Immature natural killer cell (primary cell): ENCODE measurements around the gene DNAJB6. TPM values are rescaled to one million over a fixed set of nuclear protein-coding genes. Genes with fewer than 3 reads are reported as not detected.

Experiments
- DNase-seq, 3 donors: peaks; one replicate each; pipeline ENCODE4 v3.0.0; 2022; ENCODE audit warnings: mixed read lengths in 1 of 3
- H3K27ac Mint-ChIP-seq, 6 donors: one replicate each; pipeline ENCODE4 v1.8.0; 2020; ENCODE audit warnings: mixed read lengths in 6 of 6, mild to moderate bottlenecking in 5 of 6, inconsistent platforms in 4 of 6, moderate library complexity in 3 of 6
- H3K27me3 Mint-ChIP-seq, 3 donors: one replicate each; pipeline ENCODE4 v1.8.0; 2020 to 2021; ENCODE audit warnings: low read depth in 3 of 3, mild to moderate bottlenecking in 3 of 3, mixed read lengths in 3 of 3, moderate library complexity in 3 of 3, inconsistent platforms in 1 of 3
- H3K36me3 Mint-ChIP-seq, 3 donors: one replicate each; pipeline ENCODE4 v1.8.0; 2020; ENCODE audit warnings: mixed read lengths in 3 of 3, inconsistent platforms in 2 of 3, mild to moderate bottlenecking in 2 of 3
- H3K4me1 Mint-ChIP-seq, 2 donors: one replicate each; pipeline ENCODE4 v1.8.0; 2020; ENCODE audit warnings: inconsistent platforms in 2 of 2, mild to moderate bottlenecking in 2 of 2, mixed read lengths in 2 of 2, moderate library complexity in 1 of 2
- H3K4me3 Mint-ChIP-seq, 5 donors: one replicate each; pipeline ENCODE4 v1.8.0; 2020; ENCODE audit warnings: mild to moderate bottlenecking in 5 of 5, mixed read lengths in 5 of 5, inconsistent platforms in 3 of 5, moderate library complexity in 3 of 5
- H3K9me3 Mint-ChIP-seq, 6 donors: one replicate each; pipeline ENCODE4 v1.8.0; 2020; ENCODE audit warnings: mild to moderate bottlenecking in 6 of 6, mixed read lengths in 6 of 6, inconsistent platforms in 4 of 6, moderate library complexity in 3 of 6
- polyA plus RNA-seq, 3 donors: library from polyadenylated mRNA; unstranded; fragments of 300-500 nt; fragmentation: Illumina TruSeq; gene quantifications; one replicate each; pipeline ENCODE4 v1.2.3, GENCODE V29; 2021

DNAJB6 gene
- polyA plus RNA-seq, 3 donors from 2014 or later, result 184 to 205 (median 185) TPM

GRCh38 chr7:157383868-157384267, 47.1 kb downstream of the DNAJB6 start:
- H3K36me3 Mint-ChIP-seq, result peaks cover 3 to 23% (median 12%) of the 10 kb centered on the region in 3 donors
- peaks cover 13 to 20% (median 16%) of the 10 kb centered on the region in 3 donors for H3K27me3 Mint-ChIP-seq
- no peak overlapping the region for H3K27ac Mint-ChIP-seq

GRCh38 chr7:157384301-157384700, 47.5 kb downstream of the DNAJB6 start:
- Mint-ChIP-seq H3K27ac (peak overlapping the region in 2 of 6 donors; percentile 14 to 32), H3K4me1 (peaks cover 48 to 76% of the 10 kb centered on the region in 2 donors), H3K4me3 (no peak overlapping the region), H3K36me3 (peaks cover 3 to 23% (median 12%) of the 10 kb centered on the region in 3 donors), H3K27me3 (peaks cover 13 to 20% (median 14%) of the 10 kb centered on the region in 3 donors), H3K9me3 (no peaks in the 10 kb centered on the region)
- DNase-seq, result no peak

More at GRCh38 chr7:157383868-157384267, 47.1 kb downstream of the DNAJB6 start:
- Mint-ChIP-seq H3K9me3 (no peaks in the 10 kb centered on the region), H3K4me1 (peaks cover 48 to 76% of the 10 kb centered on the region in 2 donors), H3K4me3 (no peak overlapping the region)
- no peak for DNase-seq

DNA sequence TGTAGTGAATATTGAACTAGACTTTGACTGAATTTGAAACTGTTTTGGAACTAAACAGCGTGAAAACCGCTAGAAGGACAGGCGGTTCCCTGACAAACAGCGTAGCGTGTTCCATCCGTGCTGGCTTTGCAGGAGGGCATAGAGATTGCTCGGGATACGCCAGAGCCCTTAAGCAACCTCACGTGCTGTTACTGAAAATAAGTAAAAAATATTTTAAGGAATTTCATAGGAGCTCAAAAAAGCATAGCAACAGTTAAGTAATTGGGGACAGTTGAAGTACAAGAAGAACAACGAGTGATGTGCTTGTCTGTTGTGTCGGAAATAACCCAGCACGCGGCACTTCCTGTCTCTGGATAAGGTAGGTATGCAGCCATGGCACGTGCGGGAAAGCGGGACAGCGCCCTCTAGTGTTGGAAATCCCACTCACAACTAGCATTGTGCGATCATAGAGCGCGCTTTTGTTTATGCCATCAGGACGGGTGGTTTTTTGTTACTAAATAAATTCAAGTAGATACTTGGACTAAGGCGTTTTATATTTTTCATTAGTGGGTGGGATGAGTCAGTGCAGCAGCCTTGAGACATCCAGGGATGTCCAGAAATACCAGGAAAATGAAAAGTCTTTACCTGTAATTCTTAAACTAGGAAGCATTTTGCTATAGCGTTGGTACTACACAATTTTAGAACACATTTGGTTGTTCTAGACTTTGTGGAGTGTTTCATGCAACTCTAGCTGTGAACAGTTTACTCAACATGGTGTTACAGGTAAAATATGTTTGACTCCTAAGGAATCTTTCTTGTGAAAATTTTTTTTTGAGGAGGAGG, 50.4 kb downstream of the DNAJB6 start:
- H3K27ac Mint-ChIP-seq, result peak overlapping the region; percentile 63 to 93 (median 86)
- DNase-seq, result peak; percentile 75 to 78 (median 77)
- peaks cover 55 to 77% of the 10 kb centered on the region in 2 donors for H3K4me1 Mint-ChIP-seq
- H3K9me3 Mint-ChIP-seq, result no peaks in the 10 kb centered on the region
- peaks cover 9 to 15% (median 12%) of the 10 kb centered on the region in 3 donors for H3K27me3 Mint-ChIP-seq
- H3K4me3 Mint-ChIP-seq, result peak overlapping the region; percentile 12 to 64 (median 45)
- peaks cover 3 to 20% (median 13%) of the 10 kb centered on the region in 3 donors for H3K36me3 Mint-ChIP-seq

- Mint-ChIP-seq H3K27ac (peak overlapping the region in 1 of 6 donors; percentile 46), H3K4me1 (peaks cover 63 to 80% of the 10 kb centered on the region in 2 donors)
These were observed 51.5 kb downstream of the DNAJB6 start for GRCh38 chr7:157388301-157388700.

DNA sequence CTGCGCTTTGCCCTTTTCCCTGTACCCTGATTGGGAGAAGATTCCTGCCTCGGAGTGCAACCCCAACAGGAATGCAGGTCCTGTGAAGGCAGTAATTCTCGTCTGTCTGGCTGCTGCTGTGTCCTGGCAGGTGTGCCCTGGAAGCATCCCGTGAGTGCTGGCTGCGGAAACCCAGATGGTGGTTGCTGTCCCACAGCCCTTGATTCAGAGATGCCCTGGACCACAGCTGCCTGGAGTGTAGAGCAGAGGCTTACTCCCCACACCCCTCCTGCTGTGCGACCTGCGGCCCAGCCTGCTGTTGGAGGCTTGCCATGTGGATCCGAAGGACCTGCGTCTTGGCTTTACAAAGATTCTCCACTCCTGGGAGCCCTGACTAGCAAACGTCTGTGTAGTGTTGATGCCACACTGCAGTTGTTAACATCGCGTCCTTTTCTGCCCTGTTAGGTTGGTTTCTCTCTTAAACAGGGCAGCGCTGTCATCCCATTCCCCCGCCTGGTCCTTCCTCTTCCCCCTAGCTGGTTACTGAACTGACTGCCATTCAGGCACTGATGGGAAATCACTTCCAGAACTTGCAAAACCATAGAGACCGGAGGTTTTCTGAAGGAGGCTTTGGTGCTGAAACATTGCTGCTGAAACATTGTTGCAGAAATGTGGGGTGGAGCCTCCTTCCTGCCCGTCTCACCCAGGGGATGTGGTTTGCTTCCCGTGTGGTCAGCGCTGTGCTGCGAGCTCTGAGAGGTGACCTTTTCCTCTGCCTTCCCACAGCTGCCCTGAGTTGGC, 53.3 kb downstream of the DNAJB6 start:
- DNase-seq, result peak; percentile 60 to 65 (median 64)
- Mint-ChIP-seq H3K4me3 (peak overlapping the region; percentile 84 to 98 (median 92)), H3K36me3 (peaks cover 0 to 8% (median 6%) of the 10 kb centered on the region in 3 donors), H3K9me3 (no peaks in the 10 kb centered on the region), H3K4me1 (peaks cover 69 to 84% of the 10 kb centered on the region in 2 donors), H3K27ac (peak overlapping the region; percentile 75 to 97 (median 87)), H3K27me3 (peaks cover 6 to 15% (median 9%) of the 10 kb centered on the region in 3 donors)

More at GRCh38 chr7:157388301-157388700, 51.5 kb downstream of the DNAJB6 start:
- Mint-ChIP-seq H3K27me3 (peaks cover 7 to 15% (median 9%) of the 10 kb centered on the region in 3 donors), H3K9me3 (no peaks in the 10 kb centered on the region), H3K36me3 (peaks cover 0 to 17% (median 16%) of the 10 kb centered on the region in 3 donors), H3K4me3 (peak overlapping the region in 1 of 5 donors; percentile 18)
- no peak for DNase-seq

- Mint-ChIP-seq H3K4me3 (peak overlapping the region; percentile 84 to 98 (median 92)), H3K27me3 (peaks cover 6 to 15% (median 8%) of the 10 kb centered on the region in 3 donors), H3K36me3 (peaks cover 0 to 7% (median 4%) of the 10 kb centered on the region in 3 donors), H3K27ac (peak overlapping the region; percentile 55 to 97 (median 82)), H3K4me1 (peaks cover 71 to 80% of the 10 kb centered on the region in 2 donors), H3K9me3 (no peaks in the 10 kb centered on the region)
- no peak for DNase-seq
These were observed 54.4 kb downstream of the DNAJB6 start for GRCh38 chr7:157391036-157391710.

- peak overlapping the region in 5 of 6 donors; percentile 38 to 83 (median 71) for H3K27ac Mint-ChIP-seq
- H3K4me3 Mint-ChIP-seq, result peak overlapping the region; percentile 28 to 95 (median 63)
- peaks cover 0 to 5% (median under 1%) of the 10 kb centered on the region in 3 donors for H3K36me3 Mint-ChIP-seq
- no peaks in the 10 kb centered on the region for H3K9me3 Mint-ChIP-seq
- H3K27me3 Mint-ChIP-seq, result peaks cover 0 to 7% (median 2%) of the 10 kb centered on the region in 3 donors
- no peak for DNase-seq
- H3K4me1 Mint-ChIP-seq, result peaks cover 64 to 71% of the 10 kb centered on the region in 2 donors
These were observed 55.6 kb downstream of the DNAJB6 start for GRCh38 chr7:157392256-157393037.

GRCh38 chr7:157394246-157395191, 57.7 kb downstream of the DNAJB6 start:
- H3K4me1 Mint-ChIP-seq, result peaks cover 68 to 74% of the 10 kb centered on the region in 2 donors
- H3K9me3 Mint-ChIP-seq, result no peaks in the 10 kb centered on the region
- no peak for DNase-seq
- H3K36me3 Mint-ChIP-seq, result peaks cover 0 to 5% (median 4%) of the 10 kb centered on the region in 3 donors
- H3K27ac Mint-ChIP-seq, result peak overlapping the region in 3 of 6 donors; percentile 45 to 60 (median 51)
- no peak overlapping the region for H3K4me3 Mint-ChIP-seq
- H3K27me3 Mint-ChIP-seq, result peaks cover 0 to 5% (median 2%) of the 10 kb centered on the region in 3 donors

DNA sequence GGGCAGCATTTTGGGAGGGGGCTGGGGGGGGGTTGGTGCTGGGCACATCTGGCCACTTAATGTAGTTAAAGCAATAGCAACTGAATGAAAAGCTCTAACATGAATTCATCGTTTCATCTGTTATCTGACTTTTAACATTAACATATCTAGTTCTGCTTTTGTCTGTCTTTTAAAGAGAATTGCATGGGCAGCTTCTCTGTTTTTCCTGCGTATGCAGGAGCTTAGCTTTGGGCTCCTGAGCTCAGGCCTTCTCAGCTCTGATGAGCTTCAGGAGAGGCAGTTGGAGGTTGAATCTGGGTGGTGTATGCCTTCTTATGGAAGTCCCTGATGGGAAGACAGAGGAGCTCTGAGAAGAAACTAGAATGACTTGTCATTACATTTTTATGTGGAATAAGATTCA, 58.4 kb downstream of the DNAJB6 start:
- Mint-ChIP-seq H3K36me3 (peaks cover 0 to 5% (median 4%) of the 10 kb centered on the region in 3 donors), H3K27me3 (peaks cover 0 to 4% (median 2%) of the 10 kb centered on the region in 3 donors), H3K4me3 (no peak overlapping the region), H3K4me1 (peaks cover 66 to 72% of the 10 kb centered on the region in 2 donors), H3K9me3 (no peaks in the 10 kb centered on the region), H3K27ac (peak overlapping the region in 1 of 6 donors; percentile 4)
- DNase-seq, result no peak

DNA sequence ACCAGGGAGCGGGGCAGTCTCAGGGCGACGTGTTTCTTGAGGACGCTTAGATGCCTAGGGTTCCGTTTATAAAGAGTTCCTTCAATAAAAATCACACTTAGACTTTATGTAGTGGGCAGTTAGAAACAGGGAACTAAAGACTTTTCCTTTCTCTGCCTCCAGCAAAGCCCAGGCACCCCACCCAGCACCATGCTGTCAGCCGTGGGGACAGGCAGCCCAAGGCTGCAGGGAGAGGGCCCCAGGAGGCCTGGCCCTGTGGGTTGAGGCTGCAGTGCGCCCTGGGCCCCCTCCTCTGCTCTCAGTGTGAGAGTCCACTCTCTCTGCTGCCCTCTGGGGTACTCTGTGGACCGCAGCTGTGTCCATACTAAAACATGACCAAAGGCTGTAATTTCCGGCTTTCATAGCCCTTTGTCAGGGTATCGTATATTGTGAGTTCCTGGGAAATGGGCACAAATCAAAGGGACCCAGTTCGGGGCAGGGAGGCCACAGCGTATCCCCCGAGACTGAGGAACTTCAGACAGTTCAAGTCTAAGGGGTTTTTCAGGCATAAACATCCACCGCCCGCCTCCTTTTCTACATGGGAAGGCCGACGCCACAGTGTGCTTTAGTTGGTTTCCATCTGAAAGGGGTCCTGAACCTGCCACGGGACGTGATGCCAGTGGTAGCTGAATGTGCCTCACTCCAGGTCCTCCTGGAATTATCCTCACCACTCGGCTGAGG, 59.7 kb downstream of the DNAJB6 start:
- DNase-seq, result no peak
- H3K4me1 Mint-ChIP-seq, result peaks cover 63 to 72% of the 10 kb centered on the region in 2 donors
- H3K4me3 Mint-ChIP-seq, result no peak overlapping the region
- H3K36me3 Mint-ChIP-seq, result peaks cover 3 to 11% (median 10%) of the 10 kb centered on the region in 3 donors
- peaks cover 0 to 4% (median 0%) of the 10 kb centered on the region in 3 donors for H3K27me3 Mint-ChIP-seq
- no peak overlapping the region for H3K27ac Mint-ChIP-seq
- H3K9me3 Mint-ChIP-seq, result no peaks in the 10 kb centered on the region
